ENCODE measurements around the gene CTU2.

Gene CTU2

DNA sequence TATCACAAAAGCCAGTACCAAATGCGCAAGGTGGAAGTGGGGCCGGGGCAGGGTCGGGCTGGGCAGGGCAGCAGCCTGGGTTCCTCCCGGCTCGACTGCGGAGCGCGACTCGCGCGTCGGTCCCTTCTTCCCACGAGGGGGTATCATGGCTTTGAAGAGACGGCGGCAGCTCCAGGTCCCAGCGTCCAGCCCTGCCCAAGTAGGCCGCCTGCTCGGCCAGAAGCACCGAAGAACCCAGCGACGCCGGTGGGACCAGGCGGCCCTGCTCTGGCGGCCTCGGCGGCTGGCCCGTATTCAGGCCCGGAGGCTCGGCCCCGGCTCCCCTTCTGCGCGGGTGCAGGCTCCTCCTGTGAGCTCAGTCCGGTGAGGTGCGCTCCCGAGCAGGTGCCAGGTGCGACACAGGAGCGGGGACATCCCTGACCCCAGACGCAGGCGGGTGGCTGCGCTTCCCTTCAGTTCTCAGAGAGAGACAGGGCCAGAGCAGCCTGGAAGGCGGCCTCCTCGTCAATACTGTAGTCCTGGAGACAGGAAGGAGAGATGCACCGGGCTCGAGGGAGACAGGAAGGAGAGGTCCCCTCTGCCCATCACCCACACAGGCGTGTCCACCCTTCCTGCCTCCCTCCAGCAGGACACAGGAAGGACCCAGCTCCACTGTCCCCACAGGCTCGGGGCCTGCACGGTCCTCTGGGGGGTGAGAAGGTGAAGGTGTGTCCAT lies 9.0 kb upstream of the CTU2 start:
- DNase-seq (ENCODE audit: low spot score), result no peak

DNA sequence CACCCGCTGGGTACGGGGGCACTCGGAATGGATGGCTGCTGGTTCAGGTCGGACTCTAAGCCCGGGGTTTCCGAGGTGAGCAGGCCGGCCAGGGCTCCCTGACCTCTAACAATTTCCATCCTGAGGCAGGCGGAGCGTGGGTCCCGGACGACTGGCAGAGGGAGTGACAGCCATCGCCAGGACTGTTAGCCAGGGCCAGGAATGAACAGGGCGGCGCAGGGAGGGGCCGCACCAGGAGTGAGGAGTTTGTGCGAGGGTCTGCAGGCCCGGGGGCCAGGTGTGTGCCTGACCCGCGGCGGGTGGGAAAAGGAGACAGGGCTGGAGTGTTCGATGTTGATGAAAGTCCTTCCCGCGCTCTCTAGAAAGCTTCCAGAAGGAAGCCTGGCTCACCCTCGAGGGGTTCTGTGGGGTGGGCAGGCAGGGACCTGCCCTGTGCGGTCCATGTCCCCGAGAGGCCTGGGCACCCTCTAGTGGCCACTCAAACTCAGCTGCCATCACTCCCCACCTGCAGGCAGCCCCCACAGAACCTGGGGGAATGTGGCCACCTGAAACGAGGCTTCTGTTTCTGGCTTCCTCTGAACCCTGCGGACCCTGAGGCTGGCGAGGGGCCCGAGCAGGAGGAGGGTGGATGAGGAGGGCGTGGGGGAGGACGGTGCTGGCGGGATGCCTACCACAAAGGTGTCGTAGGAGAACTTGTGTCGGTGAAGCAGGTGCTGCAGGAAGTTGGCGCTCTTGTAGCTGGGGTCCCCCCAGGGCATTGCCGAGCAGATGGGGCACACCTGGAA lies 8.3 kb upstream of the CTU2 start:
- peak; percentile 25 for DNase-seq (ENCODE audit: low spot score)

DNA sequence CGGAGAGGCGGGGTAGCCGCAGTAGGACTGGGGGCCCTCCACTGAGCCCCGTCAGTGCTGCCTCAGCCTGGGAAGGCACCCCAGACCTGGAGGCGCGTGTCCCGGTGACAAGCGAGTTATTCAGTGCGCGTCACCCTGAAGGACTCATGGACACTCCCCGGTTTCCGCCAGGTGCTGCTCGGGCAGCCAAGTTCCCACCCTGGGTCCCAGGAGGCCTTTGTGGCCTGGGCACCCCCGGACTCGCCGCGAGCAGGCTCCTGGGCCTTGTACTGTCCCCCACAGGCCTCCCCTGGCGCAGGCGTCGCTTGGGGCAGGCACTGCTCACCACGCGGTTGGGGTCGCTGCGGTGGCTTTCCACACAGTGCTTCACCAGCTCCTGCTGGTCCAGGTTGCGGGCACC lies 7.7 kb upstream of the CTU2 start:
- DNase-seq (ENCODE audit: low spot score), result no peak

DNA sequence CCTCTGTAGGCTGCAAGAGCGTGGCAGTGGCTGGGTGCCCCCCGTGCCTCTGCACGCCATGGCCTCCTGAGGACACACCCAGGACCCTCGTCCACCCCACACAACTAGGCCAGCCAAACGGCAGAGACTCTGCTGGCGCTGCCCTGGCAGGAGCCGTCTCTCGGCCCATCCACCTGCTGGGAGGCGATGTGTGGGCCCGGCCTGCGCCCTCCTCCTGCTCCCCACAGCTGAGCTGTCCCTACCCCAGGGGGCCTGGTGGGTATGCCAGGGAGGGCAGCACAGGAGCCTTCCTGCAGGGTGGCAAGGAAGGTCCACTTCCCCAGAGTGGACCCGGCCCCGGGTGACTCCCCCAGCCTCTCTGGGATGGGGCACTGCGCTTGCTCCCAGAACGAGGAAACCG lies 7.1 kb upstream of the CTU2 start:
- no peak for DNase-seq (ENCODE audit: low spot score)

DNA sequence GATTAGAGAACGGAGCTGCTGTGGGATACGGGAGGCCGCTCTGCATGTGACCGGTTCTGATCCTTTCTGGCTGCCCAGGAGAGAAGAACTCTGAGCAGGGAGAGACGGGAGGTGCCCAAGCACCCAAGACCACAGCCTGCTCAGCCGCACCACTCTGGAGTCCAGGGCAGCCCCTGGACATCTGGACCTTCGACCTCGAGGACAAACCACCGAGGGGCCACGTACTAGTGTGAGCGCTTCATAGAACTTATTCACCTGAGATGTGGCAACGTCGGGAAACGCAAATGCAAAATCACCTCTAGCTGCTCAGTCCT lies 6.0 kb upstream of the CTU2 start:
- DNase-seq (ENCODE audit: low spot score), result no peak

DNA sequence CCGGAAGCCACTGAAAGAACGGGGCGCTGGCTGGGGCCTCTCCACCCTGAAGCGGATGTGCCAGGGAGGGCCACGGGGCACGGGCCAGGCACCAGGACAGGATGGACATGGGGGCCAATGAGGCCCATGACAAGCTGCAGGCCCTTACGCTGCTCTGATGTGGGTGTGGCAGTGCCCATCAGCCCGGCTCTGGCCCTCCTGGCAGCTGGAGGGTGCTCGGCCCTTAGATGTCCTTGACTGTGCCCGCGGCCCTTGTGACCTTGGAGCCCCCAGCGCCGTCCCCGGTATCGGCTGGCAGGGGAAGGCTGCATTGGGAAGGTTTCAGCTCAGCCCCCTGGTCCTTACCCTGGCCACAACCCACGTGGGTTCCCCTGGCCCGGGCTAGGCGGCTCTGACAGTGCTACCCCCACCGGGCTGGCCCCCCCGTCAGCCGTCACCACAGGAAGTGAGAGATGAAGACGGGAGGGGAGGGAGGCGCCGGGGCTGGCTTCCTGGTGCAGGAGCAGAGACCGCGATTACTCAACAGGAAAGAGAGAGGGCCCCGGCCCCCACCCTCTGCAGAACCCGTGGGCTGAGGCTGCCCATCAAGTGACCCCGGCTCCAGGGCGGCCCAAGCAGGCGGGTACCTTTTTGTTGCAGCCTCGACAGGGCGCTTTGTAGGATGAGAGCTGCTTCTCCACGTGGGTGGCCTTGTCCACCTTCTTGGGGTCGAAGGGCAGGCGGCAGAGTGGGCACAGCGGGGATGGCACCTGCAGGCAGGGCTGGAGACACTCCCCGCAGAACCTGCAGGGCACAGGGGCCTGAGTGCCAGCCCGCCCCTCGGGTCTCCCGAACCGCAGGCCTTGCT lies 5.4 kb upstream of the CTU2 start:
- peak; percentile 95 for DNase-seq (ENCODE audit: low spot score)

DNA sequence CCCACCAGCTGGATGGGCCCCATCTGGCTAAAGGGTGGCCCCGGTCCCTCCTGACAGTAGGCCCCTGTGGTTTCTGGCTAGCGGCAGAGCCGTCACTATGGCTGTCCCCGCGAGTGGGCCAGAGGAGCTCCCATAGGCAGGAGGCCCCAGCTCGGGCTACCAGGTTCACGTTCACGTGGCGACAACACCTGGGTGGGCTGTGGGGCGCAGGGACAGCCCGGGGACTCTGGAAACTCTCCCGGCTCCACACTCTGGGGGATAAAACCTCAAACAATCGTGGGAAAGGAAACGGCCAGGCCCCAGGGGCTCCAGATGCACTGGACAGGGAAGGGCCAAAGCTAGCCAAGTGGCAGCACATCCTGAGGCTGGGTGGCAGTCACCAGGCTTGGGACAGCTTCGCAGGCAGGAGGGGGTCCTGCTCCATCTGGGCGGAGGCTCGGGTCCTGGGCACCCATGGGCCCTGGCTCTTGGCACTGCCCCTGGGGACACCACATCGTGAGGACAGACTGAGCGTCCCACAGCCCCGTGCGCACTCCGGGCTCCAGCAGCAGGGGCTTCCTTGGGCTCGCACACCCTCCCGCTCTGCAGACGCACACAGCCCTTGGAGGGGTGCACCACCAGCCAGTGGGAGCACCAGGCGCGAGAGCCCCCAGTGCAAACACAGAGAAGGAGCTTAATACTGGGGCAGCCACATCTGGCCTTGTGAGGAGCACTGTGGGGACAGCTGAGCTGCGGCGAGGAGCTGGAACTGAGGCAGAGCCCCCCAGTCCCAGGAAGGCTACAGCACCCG lies 4.5 kb upstream of the CTU2 start:
- no peak for DNase-seq (ENCODE audit: low spot score)

DNA sequence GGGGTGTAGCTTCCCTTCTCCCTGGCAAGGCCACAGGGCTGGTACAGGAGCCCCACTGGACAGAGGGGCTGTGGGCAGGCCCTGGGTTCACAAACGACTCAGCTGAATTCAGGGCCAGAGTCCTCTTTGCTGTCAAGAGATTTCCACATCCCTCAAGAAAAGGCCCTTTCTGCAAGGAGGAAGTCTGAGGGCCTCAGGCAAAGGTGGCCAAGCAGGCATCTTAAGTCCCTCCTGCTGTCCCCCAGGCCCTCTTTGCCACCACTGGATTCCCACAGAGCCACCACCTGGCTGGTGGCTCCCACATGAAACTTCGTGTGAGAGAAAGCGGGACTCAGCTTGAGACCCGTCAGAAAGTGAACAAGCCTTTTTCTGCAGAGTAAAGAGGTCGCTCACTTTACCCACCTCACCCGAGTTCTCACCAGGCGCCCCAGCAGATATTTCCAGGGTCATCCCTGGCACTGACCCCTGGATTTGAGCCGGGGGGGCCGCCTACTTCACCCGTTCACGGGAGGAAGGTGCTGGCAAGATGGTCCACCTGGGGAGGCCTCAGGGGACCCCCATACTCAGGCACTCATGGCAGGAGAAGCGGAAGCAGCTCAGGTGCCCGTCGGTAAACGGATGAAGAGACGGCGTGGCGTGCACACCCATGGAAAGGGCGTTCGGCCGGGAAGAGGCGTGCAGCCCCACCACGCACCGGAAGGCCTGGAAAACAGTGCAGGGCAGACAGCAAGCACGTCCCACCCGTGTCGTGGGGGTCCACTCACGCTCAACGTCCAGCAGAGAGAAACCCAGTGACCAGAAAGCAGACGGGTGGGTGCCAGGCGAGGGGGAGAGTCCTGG lies 3.7 kb upstream of the CTU2 start:
- DNase-seq (ENCODE audit: low spot score), result no peak

DNA sequence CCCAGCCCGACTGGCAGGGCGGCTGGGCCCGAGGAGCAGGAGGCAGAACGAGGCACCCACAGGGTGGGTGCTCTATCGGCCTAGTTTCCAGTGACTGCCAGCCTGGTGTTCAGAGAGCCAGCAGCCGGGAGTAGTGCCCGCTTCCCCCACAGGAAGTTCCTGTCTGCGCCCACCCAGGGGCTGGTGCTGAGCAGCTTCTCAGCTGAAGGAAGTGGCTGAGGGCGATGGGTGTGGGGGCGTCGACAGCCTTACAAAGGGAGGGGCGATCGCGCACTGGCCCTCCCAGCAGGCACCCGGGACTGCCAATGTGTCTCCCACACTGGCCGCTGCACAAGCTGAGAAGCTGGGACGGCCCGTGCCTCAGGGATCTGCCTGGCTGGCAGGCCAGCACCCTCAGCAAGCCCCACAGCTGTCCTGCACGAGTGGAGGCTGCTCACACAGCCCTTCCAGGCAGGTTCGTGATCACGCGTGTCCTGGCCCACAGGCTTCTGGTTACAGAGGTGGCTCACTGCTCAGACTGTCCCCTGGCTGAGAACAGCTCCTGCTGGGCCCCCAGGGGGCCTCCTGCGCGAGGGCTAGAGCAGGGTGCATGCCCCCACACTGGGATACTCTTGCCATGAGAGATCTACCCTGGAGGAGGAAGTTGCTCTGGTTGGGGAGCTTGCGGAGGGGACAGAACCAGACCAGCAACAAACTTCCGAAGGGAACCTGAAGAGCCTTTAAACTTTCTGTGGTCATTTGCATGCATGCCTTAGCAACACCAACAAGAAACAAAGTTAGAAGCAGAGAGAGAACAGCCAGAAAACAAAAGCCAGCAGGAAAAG lies 2.6 kb upstream of the CTU2 start:
- peak; percentile 70 for DNase-seq (ENCODE audit: low spot score)

DNA sequence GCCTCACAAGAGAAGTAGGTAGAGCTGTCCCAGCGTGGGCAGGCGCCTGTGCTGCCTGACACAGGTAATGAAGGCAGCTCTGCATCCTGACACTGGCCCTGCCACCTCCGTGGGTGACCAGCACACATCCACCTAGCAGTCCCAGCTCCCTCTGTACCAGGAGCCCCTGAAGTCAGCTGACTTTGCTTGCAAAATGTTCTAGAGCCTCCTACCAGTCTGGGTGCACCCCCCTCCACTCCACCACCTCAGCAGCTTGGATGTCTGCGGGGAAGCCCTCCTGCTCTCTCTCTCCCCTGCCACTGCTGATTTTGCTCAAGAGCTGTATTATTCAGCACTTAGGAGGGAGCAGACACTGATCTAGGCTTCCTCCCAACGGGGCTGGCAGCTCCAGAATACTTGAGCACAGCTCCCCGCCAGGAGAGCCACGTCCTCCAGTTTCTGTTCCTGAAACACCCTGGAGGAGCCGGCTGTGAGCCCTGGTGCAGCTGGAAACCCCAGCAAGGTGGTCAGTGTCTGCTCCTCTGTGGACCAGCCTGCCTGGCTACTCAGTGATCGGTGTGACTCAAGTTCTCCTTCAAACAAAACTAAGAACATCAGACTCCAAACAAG lies 1.1 kb upstream of the CTU2 start:
- peak; percentile 30 for DNase-seq (ENCODE audit: low spot score)

DNA sequence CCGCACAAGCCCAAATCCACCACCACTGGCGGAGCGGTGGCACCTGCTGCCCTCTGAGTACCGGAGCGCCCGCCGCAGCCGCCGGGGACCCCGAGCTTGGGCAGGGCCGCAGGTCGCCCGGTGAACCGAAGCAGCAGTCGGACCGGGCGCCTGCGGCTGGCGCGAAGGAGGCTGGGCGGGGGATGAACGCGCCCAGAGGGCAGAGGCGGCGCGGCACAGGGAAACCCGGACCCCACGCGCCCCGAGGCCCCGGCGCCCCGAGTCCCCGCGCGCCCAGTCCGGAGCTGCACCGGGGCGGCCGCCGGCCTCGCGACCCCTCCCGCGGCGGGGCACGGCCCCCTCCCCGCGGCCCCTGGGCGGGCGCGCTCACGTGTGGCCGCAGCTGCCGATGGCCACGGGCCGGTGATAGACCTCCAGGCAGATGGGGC lies 488 bp upstream of the CTU2 start:
- DNase-seq (ENCODE audit: low spot score), result no peak

DNA sequence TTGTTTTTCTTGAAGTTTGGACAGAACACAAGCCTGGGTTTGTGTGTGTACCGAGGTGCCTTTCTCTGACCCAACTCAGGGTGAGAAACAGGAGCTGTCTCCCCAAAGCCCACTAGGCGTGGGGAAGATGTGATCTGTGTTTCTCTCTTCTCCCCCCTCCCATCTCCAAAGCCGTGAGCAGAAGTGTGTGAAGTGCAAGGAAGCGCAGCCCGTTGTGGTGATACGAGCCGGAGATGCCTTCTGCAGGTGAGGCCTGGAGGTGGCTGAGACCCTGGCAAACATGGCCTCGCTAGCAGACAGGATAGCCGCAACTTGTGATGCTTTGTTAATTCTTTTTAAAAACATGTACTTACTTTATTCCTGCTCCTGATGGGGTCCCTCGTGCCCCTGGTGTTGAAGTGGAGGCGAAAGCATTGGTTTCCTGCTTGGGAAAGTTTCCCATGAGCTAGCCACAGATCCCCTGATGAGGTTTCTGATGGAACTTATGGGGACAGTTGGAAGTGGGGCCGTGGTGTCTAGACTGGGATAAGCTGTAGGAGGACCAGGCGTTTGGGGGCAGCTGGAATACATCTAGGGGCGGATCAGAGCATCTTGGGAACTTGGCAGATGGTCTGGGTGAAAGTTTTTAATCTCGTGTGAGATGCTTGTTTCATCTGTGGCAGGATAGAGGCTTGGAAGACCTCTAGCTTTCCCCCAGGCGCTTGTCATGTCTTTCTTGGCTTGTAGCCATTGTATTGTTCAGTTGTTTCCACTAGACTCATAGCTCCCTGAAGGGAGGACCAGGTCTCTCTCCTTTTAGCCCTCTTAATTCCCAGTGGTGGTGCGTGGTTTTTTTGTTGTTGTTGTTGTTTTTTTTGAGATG lies 893 bp downstream of the CTU2 start:
- no peak for DNase-seq (ENCODE audit: low spot score)

DNA sequence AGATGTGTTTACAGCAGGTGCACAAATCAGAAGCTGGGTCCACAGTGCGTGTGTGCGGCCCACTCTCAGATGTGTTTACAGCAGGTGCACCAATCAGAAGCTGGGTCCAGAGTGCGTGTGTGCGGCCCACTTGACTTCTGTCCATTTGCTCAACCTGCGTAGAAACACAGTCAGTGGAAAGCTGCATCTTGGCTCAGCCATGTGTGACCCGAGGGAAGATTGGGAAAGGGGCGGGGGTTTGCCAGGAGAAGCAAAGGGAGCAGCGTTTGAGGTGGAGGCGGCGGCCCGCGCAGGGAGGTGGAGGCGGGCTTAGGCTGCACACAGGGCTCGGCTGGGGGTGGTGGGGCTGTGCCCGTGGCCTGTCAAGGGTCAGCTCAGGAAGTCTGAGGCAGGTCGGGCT lies 4.3 kb downstream of the CTU2 start:
- DNase-seq (ENCODE audit: low spot score), result no peak

DNA sequence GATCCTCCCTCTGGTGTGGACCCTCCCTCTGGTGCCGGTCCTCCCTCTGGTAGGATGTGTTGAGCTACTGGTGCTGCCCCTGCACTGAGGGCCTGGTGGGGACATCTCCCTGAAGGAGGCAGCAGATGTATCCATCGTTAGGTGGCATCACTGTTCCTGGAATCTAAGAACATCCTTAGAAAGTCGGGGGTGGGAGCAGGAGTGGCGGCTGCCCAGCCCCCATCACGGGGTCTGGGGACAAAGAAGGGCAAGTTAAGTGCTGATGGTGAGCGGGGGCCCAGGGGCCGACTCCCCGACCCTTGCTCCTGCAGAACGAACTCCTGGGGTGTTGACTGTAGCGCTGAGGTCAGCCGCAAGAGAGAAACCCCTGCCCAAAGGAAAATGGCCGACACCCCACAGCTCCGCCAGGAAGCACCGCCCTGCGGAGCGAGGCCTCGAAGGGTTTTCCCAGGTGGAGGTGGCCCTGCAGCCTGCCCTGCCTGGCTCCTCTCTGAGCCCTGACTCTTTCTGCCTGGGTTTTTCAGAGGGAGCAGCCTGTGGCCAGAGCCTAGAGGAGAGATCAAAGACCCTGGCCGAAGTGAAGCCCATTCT lies 5.5 kb downstream of the CTU2 start:
- no peak for DNase-seq (ENCODE audit: low spot score)

DNA sequence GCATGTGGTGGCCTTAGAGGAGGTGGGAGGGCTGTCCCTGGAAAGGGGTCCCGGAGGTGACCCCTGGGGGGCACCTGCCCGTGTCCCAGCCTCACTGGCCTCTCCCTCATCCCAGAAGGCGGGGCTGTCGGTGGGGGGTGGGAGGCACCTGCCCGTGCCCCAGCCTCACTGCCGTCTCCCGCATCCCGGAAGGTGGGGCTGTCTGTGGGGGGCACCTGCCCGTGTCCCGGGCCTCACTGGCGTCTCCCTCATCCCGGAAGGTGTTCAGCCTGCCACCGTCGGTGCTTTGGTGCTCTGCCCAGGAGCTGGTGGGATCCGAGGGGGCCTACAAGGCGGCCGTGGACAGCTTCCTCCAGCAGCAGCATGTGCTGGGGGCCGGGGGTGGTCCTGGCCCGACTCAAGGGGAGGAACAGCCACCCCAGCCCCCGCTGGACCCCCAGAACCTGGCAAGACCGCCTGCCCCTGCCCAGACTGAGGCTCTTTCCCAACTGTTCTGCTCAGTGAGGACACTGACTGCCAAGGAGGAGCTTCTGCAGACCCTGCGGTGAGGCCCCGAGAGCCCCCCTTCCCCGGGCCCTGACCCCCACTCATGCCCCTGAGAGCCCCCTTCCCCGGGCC lies 6.2 kb downstream of the CTU2 start:
- DNase-seq (ENCODE audit: low spot score), result no peak

DNA sequence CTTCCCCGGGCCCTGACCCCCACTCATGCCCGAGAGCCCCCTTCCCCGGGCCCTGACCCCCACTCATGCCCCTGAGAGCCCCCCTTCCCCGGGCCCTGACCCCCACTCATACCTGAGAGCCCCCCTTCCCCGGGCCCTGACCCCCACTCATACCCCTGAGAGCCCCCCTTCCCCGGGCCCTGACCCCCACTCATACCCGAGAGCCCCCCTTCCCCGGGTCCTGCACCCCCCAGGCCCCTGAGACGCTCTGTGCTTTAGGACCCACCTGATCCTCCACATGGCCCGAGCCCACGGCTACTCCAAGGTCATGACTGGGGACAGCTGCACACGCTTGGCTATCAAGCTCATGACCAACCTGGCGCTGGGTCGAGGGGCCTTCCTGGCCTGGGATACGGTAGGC lies 6.8 kb downstream of the CTU2 start:
- no peak for DNase-seq (ENCODE audit: low spot score)

DNA sequence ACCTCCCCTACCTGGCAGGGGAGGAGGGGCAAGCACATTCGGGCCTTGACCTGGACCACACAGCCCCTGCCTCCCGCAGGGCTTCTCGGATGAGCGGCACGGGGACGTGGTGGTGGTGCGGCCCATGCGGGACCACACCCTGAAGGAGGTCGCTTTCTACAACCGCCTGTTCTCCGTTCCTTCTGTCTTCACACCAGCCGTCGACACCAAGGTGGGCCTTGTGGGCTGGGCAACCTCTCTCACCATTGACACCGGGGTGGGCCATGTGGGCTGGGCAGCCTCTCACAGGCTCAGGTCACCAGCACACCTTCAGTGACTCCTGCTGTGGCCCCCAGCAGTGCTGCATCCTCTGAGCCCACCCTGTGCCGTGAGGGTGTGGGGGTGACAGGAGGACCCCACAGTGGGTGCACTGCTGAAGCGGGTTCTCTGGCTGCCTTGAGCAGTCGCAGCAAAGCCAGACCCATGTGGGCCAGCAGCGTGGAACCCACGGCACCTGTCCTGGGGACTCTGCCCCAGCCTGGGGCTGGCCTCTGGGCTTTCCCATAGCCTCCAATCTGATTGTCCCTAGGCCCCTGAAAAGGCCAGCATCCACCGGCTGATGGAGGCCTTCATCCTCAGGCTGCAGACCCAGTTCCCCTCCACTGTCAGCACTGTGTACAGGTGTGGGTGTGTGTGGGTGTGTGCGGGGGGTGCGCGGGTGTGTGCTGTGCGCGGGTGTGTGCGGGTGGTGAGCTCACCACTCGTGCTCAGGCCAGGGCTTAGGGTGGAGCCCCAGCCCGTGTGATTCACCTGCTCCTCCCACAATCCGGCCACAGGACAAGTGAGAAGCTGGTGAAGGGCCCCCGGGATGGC lies 7.5 kb downstream of the CTU2 start:
- DNase-seq (ENCODE audit: low spot score), result no peak

Data from CD4-positive, alpha-beta T cell treated with Interleukin-2 at 100 ng/mL for 4 hours (primary cell).